Neural progenitor cell (in vitro differentiated cells): ENCODE measurements around the gene LRRC40.

Experiments used
- EZH2 ChIP-seq: fragments of 200-600 bp; sonication (generic); IDR thresholded peaks from 2 replicates; pipeline ENCODE4 v1.6.1; 2017; ENCODE audit warnings: antibody characterized with exemption, mild to moderate bottlenecking, moderate library complexity
- TF ChIP-seq, protein P1 (sequence below): fragments of 200-600 bp; sonication (generic); IDR thresholded peaks from 2 replicates; pipeline ENCODE4 v1.5.1; 2017; ENCODE audit warnings: antibody characterized with exemption, mild to moderate bottlenecking

DNA sequence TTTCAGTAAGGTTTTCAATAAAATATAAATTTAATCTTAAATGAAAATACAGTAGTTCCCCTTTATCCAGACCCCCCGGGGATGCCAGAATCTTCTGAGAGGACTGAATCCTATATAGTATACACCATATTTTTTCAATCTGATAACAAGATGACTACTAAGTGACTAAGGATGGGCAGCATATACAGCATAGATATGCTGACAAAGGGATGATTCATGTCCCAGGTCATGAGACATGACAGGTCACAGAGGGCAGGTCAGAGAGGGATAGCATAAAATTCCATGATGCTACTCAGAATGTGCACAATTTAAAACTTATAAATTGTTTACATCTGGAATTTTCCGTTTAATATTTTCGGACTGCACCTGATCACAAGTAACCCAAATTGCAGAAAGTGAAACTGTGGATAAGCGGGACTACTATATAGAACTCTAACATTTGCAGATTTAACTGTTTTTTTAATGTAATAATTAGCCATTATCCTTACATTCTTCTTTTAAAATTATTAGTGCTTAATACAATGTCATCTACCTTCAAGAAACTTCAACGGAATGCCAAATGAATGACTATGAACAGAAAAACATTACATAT, 48.8 kb downstream of the LRRC40 start:
- no peak for TF ChIP-seq EZH2
- TF ChIP-seq, protein P1, sequence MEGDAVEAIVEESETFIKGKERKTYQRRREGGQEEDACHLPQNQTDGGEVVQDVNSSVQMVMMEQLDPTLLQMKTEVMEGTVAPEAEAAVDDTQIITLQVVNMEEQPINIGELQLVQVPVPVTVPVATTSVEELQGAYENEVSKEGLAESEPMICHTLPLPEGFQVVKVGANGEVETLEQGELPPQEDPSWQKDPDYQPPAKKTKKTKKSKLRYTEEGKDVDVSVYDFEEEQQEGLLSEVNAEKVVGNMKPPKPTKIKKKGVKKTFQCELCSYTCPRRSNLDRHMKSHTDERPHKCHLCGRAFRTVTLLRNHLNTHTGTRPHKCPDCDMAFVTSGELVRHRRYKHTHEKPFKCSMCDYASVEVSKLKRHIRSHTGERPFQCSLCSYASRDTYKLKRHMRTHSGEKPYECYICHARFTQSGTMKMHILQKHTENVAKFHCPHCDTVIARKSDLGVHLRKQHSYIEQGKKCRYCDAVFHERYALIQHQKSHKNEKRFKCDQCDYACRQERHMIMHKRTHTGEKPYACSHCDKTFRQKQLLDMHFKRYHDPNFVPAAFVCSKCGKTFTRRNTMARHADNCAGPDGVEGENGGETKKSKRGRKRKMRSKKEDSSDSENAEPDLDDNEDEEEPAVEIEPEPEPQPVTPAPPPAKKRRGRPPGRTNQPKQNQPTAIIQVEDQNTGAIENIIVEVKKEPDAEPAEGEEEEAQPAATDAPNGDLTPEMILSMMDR = no peak
